Trophoblast cell (in vitro differentiated cells and primary cell): ENCODE data around the gene DCAF10.

Experiments used
- DNase-seq, 2 donors: peaks; one replicate each; pipeline ENCODE4 v3.0.0-alpha.2; 2016
- H2AFZ ChIP-seq: 2 replicates; pipeline ENCODE4 v1.6.1; 2013; ENCODE audit warnings: low read length, moderate library complexity, mild to moderate bottlenecking; ENCODE audit not compliant: insufficient read depth, poor library complexity
- H2AK5ac ChIP-seq: 2 replicates; pipeline ENCODE4 v1.6.1; 2013; ENCODE audit warnings: mild to moderate bottlenecking, low read length
- H2BK120ac ChIP-seq: 2 replicates; pipeline ENCODE4 v1.6.1; 2013; ENCODE audit warnings: low read length, mild to moderate bottlenecking, moderate library complexity; ENCODE audit not compliant: insufficient read depth, poor library complexity
- H2BK12ac ChIP-seq: 2 replicates; pipeline ENCODE4 v1.6.1; 2013; ENCODE audit warnings: mild to moderate bottlenecking, low read length, moderate library complexity
- H2BK5ac ChIP-seq: 2 replicates; pipeline ENCODE4 v1.6.1; 2013; ENCODE audit warnings: low read length, low read depth, moderate library complexity, mild to moderate bottlenecking; ENCODE audit not compliant: poor library complexity
- H3K14ac ChIP-seq: 2 replicates; pipeline ENCODE4 v1.6.1; 2013; ENCODE audit warnings: mild to moderate bottlenecking, low read length
- H3K18ac ChIP-seq: 2 replicates; pipeline ENCODE4 v1.6.1; 2013; ENCODE audit warnings: mild to moderate bottlenecking, low read length
- H3K23ac ChIP-seq: 2 replicates; pipeline ENCODE4 v1.6.1; 2013; ENCODE audit warnings: low read length
- H3K27ac ChIP-seq: 2 replicates; pipeline ENCODE4 v1.5.1; 2013; ENCODE audit warnings: low read depth, mild to moderate bottlenecking, inconsistent platforms, low read length, moderate library complexity
- H3K27me3 ChIP-seq: 2 replicates; pipeline ENCODE4 v1.6.1; 2013; ENCODE audit warnings: inconsistent platforms, mild to moderate bottlenecking, low read length, moderate library complexity; ENCODE audit not compliant: insufficient read depth
- H3K36me3 ChIP-seq, 2 experiments: 1 replicate in 1 of 2; 2 replicates in 1 of 2; pipeline ENCODE4 v1.6.1; 2013; ENCODE audit warnings: low read length in 2 of 2, mild to moderate bottlenecking in 2 of 2, moderate library complexity in 1 of 2; ENCODE audit not compliant: insufficient read depth in 2 of 2, control insufficient read depth in 1 of 2
- H3K4ac ChIP-seq: 2 replicates; pipeline ENCODE4 v1.6.1; 2013; ENCODE audit warnings: low read depth, mild to moderate bottlenecking, low read length, moderate library complexity
- H3K4me1 ChIP-seq, 2 experiments: 1 replicate in 1 of 2; 2 replicates in 1 of 2; pipeline ENCODE4 v1.6.1; 2013; ENCODE audit warnings: low read length in 2 of 2, mild to moderate bottlenecking in 2 of 2, moderate library complexity in 1 of 2; ENCODE audit not compliant: insufficient read depth in 2 of 2, control insufficient read depth in 1 of 2
- H3K4me2 ChIP-seq: 2 replicates; pipeline ENCODE4 v1.6.1; 2013; ENCODE audit warnings: inconsistent platforms, mild to moderate bottlenecking, low read length, moderate library complexity
- H3K4me3 ChIP-seq: 2 replicates; pipeline ENCODE4 v1.5.1; 2013; ENCODE audit warnings: mild to moderate bottlenecking, low read depth, low read length, inconsistent platforms
- H3K79me1 ChIP-seq: one replicate; pipeline ENCODE4 v1.6.1; 2013; ENCODE audit warnings: low read length
- H3K79me2 ChIP-seq: 2 replicates; pipeline ENCODE4 v1.6.1; 2013; ENCODE audit warnings: low read length, mild to moderate bottlenecking; ENCODE audit not compliant: control insufficient read depth, insufficient read depth, poor library complexity
- H3K9ac ChIP-seq: 2 replicates; pipeline ENCODE4 v1.6.1; 2013; ENCODE audit warnings: mild to moderate bottlenecking, low read length
- H3K9me3 ChIP-seq: 2 replicates; pipeline ENCODE4 v1.6.1; 2013; ENCODE audit warnings: low read depth, mild to moderate bottlenecking, control low read depth, inconsistent platforms, low read length; ENCODE audit not compliant: insufficient read depth
- H4K12ac ChIP-seq: 2 replicates; pipeline ENCODE4 v1.6.1; 2013; ENCODE audit warnings: low read depth, mild to moderate bottlenecking, low read length, moderate library complexity
- H4K8ac ChIP-seq: 2 replicates; pipeline ENCODE4 v1.6.1; 2013; ENCODE audit warnings: low read depth, mild to moderate bottlenecking, low read length, moderate library complexity
- H4K91ac ChIP-seq: one replicate; pipeline ENCODE4 v1.6.1; 2013; ENCODE audit warnings: low read depth, mild to moderate bottlenecking, low read length, moderate library complexity
- WGBS: extraction: QIAGEN DNeasy Blood & Tissue Kit; methylation state at CpG from one replicate; pipeline ENCODE4 v1.1.7; 2013; ENCODE audit warnings: missing lambda C conversion rate; ENCODE audit not compliant: insufficient read length, insufficient coverage; ENCODE audit errors: extremely low coverage; 5-methylcytosine and 5-hydroxymethylcytosine counted together

Gene DCAF10

GRCh38 chr9:37905131-37905505, 104.5 kb downstream of the DCAF10 start:
- Histone ChIP-seq H3K27me3 (no peaks in the 10 kb centered on the region), H4K12ac (no peak overlapping the region), H3K9me3 (no peaks in the 10 kb centered on the region), H3K79me2 (peaks cover 4% of the 10 kb centered on the region), H3K36me3 (peaks cover 0 to 2% of the 10 kb centered on the region in 2 experiments), H3K4me2 (no peak overlapping the region), H3K4me3 (no peak overlapping the region), H4K8ac (peak overlapping the region; percentile 74), H3K18ac (no peak overlapping the region), H2BK120ac (no peak overlapping the region), H3K9ac (no peak overlapping the region), H2BK5ac (no peak overlapping the region), H3K4ac (no peak overlapping the region), H4K91ac (peak overlapping the region; percentile 31), H3K4me1 (peaks cover 12 to 17% of the 10 kb centered on the region in 2 experiments), H3K27ac (no peak overlapping the region), H3K14ac (no peak overlapping the region), H2AK5ac (peak overlapping the region; percentile 13), H3K23ac (no peak overlapping the region), H2BK12ac (peak overlapping the region; percentile 25), H3K79me1 (peaks cover 8% of the 10 kb centered on the region), H2AFZ (no peak overlapping the region)
- no peak for DNase-seq
- no CpG with 5 or more reads among the region's 10 CpGs for WGBS

- Histone ChIP-seq H3K79me2 (peaks cover 4% of the 10 kb centered on the region), H3K18ac (no peak overlapping the region), H4K8ac (no peak overlapping the region), H3K79me1 (peaks cover 8% of the 10 kb centered on the region), H3K27me3 (no peaks in the 10 kb centered on the region), H2BK5ac (no peak overlapping the region), H3K4me3 (no peak overlapping the region), H4K12ac (no peak overlapping the region), H3K4me2 (no peak overlapping the region), H4K91ac (no peak overlapping the region), H3K9ac (no peak overlapping the region), H2AFZ (no peak overlapping the region), H2AK5ac (no peak overlapping the region), H3K9me3 (no peaks in the 10 kb centered on the region), H3K27ac (no peak overlapping the region), H3K14ac (no peak overlapping the region), H2BK12ac (no peak overlapping the region), H3K4me1 (peaks cover 12 to 17% of the 10 kb centered on the region in 2 experiments), H3K23ac (no peak overlapping the region), H3K36me3 (no peaks in the 10 kb centered on the region), H3K4ac (no peak overlapping the region), H2BK120ac (no peak overlapping the region)
- WGBS = no CpG with 5 or more reads among the region's 4 CpGs
- DNase-seq = no peak
Measured at GRCh38 chr9:37905776-37906175, 105.2 kb downstream of the DCAF10 start.

GRCh38 chr9:37906312-37907239, 106.0 kb downstream of the DCAF10 start:
- Histone ChIP-seq H3K4me3 (no peak overlapping the region), H3K23ac (no peak overlapping the region), H3K79me2 (peaks cover 4% of the 10 kb centered on the region), H3K9ac (no peak overlapping the region), H3K4me1 (peaks cover 12 to 17% of the 10 kb centered on the region in 2 experiments), H3K27me3 (no peaks in the 10 kb centered on the region), H4K91ac (no peak overlapping the region), H2BK120ac (no peak overlapping the region), H3K4me2 (no peak overlapping the region), H3K79me1 (peaks cover 8% of the 10 kb centered on the region), H3K4ac (no peak overlapping the region), H2BK5ac (no peak overlapping the region), H3K27ac (no peak overlapping the region), H4K12ac (no peak overlapping the region), H3K14ac (no peak overlapping the region), H3K9me3 (no peaks in the 10 kb centered on the region), H2BK12ac (no peak overlapping the region), H3K18ac (no peak overlapping the region), H3K36me3 (peaks cover 0 to 2% of the 10 kb centered on the region in 2 experiments), H2AK5ac (no peak overlapping the region), H2AFZ (no peak overlapping the region), H4K8ac (no peak overlapping the region)
- no CpG with 5 or more reads among the region's 11 CpGs for WGBS
- DNase-seq = peak; percentile 9 to 37

GRCh38 chr9:37908283-37908682, 107.7 kb downstream of the DCAF10 start:
- no peaks in the 10 kb centered on the region for H3K27me3 ChIP-seq
- H3K79me1 ChIP-seq = peaks cover 8% of the 10 kb centered on the region
- H3K4me1 ChIP-seq = peaks cover 12 to 13% of the 10 kb centered on the region in 2 experiments
- H2BK5ac ChIP-seq = no peak overlapping the region
- no peak overlapping the region for H4K8ac ChIP-seq
- no peak overlapping the region for H3K9ac ChIP-seq
- H3K18ac ChIP-seq = no peak overlapping the region
- no peaks in the 10 kb centered on the region for H3K9me3 ChIP-seq
- H2AK5ac ChIP-seq = no peak overlapping the region
- peaks cover 0 to 2% of the 10 kb centered on the region in 2 experiments for H3K36me3 ChIP-seq
- DNase-seq = peak; percentile 67 to 87
- no CpG with 5 or more reads among the region's 4 CpGs for WGBS
- H3K14ac ChIP-seq = no peak overlapping the region
- H3K4ac ChIP-seq = no peak overlapping the region
- no peak overlapping the region for H3K4me3 ChIP-seq
- no peak overlapping the region for H3K27ac ChIP-seq
- H3K4me2 ChIP-seq = no peak overlapping the region
- no peak overlapping the region for H4K12ac ChIP-seq
- H3K79me2 ChIP-seq = peaks cover 4% of the 10 kb centered on the region
- no peak overlapping the region for H3K23ac ChIP-seq
- no peak overlapping the region for H2AFZ ChIP-seq
- H2BK12ac ChIP-seq = no peak overlapping the region
- no peak overlapping the region for H4K91ac ChIP-seq
- H2BK120ac ChIP-seq = no peak overlapping the region
